Mammary epithelial cell (primary cell): Measurements from ENCODE around the gene MED15.

Experiments used
- EZH2 ChIP-seq: IDR thresholded peaks from 2 replicates; pipeline ENCODE4 v1.6.1; 2012; ENCODE audit warnings: low read length, inconsistent platforms, borderline replicate concordance
- TF ChIP-seq, protein P1 (sequence below), 2 donors: IDR thresholded peaks in 1 of 2; conservative IDR thresholded peaks in 1 of 2; 2 replicates each; pipeline ENCODE4 v1.5.1; 2011 to 2012; ENCODE audit warnings: inconsistent platforms in 2 of 2, low read length in 2 of 2, mild to moderate bottlenecking in 2 of 2, control low read depth in 1 of 2, low read depth in 1 of 2; ENCODE audit not compliant: insufficient read depth in 1 of 2; ENCODE audit errors: extremely low read depth in 1 of 2

DNA sequence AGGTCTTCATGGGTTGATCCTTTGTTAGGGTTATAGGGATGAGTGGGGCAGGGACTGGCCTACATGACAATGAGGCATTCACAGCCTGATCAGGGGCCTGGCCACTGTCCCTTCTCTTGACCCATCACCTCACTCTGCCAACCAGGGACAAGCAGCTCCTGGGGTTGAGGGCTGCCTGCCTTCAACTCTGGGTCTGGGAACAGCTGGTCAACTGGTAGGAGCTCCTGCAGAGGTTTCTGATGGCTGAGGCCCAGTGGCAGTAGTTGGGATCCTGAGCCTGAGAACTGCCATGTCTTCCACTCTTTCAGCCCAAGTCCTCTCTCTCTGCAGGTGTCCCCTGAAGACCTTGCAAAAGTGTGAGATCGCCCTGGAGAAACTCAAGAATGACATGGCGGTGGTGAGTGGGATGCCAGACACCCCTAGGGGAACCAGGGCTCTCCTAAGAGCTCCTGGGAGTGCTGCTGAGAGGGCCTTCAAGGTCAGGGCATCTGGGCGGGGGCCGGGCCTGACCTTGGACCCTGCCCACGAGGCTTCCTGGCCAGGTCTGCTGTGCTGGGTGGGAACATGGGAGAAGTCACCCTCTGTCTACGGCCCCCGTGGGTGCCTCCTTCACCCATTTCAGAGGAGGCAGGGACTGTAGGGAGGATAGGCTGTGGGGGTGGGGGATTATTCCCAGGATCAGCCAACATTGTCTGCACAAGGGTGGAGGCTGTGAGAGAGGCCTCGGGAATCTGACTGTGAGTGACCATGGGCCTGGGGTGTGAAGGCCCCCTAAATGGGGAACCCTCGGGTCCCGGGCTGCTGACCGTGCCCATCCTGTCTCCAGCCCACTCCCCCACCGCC lies 76.8 kb downstream of the MED15 start:
- TF ChIP-seq EZH2, result no peak
- TF ChIP-seq, protein P1, sequence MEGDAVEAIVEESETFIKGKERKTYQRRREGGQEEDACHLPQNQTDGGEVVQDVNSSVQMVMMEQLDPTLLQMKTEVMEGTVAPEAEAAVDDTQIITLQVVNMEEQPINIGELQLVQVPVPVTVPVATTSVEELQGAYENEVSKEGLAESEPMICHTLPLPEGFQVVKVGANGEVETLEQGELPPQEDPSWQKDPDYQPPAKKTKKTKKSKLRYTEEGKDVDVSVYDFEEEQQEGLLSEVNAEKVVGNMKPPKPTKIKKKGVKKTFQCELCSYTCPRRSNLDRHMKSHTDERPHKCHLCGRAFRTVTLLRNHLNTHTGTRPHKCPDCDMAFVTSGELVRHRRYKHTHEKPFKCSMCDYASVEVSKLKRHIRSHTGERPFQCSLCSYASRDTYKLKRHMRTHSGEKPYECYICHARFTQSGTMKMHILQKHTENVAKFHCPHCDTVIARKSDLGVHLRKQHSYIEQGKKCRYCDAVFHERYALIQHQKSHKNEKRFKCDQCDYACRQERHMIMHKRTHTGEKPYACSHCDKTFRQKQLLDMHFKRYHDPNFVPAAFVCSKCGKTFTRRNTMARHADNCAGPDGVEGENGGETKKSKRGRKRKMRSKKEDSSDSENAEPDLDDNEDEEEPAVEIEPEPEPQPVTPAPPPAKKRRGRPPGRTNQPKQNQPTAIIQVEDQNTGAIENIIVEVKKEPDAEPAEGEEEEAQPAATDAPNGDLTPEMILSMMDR (conservative IDR thresholded peaks at IDR 0.05 in 1 of 2, IDR thresholded peaks at IDR 0.05 in 1 of 2; ENCODE audit: extremely low read depth in 1 of 2, insufficient read depth in 1 of 2, low read depth in 1 of 2, low read length in 2 of 2), result no peak
